ENCODE results near the gene ZBTB22. TPM values are rescaled to one million over a fixed set of nuclear protein-coding genes. Genes with fewer than 3 reads are reported as not detected.

Gene ZBTB22
- total RNA-seq, 1 donor from 2014 or later, result 5.7 TPM

DNA sequence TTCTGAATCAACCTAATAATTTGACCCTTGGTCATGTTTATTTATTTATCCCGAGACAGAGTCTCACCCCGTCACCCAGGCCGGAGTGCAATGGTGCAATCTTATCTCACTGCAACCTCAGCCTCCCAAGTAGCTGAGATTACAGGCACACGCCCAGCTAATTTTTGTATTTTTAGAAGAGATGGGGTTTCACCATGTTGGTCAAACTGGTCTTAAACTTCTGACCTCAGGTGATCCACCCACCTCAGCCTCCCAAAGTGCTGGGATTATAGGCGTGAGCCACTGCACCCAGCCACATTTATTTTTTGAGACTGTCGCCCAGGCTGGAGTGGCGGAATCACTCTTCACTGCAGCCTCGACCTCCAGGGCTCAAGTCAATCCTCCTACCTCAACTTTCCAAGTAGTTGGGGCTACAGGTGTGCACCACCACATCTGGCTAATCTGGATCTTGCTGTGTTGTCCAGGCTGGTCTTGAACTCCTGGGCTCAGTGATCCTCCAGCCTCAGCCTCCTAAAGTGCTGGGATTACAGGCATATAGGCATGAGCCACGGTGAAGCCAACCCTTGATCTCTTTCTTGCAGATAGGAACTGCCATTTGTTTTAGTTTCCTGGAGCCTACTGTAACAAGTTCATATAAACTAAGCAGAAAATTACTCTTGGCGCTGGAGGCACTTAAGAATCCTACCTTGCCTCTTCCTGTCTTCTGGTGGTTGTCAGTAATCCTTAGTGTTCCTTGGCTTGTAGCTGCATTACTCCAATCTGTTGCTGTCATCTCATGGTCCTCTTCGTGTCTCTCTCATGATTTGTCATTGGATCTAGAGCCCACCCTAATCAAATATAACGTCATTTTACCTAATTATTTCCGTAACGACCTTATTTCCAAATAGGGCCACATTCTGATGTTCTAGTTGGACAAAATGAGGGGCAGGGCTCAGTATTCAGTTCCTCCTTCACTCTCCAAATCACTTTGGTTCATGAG, 43.3 kb downstream of the ZBTB22 start:
- peaks cover 69% of the 10 kb centered on the region for H3F3A ChIP-seq (ENCODE audit: low read depth)
- Mint-ChIP-seq H3K9me3 (no peaks in the 10 kb centered on the region), H3K36me3 (peaks cover 28% of the 10 kb centered on the region), H3K27me3 (ENCODE audit: insufficient read depth, low read depth) (peaks cover 6% of the 10 kb centered on the region), H3K4me1 (peaks cover 55% of the 10 kb centered on the region), H3K4me3 (peak overlapping the region; percentile 100), H3K27ac (no peak overlapping the region)
- H3K9me3 ChIP-seq (ENCODE audit: low read depth), result no peaks in the 10 kb centered on the region
- H4K20me1 ChIP-seq (ENCODE audit: low read depth), result peaks cover 68% of the 10 kb centered on the region
- peaks cover 52% of the 10 kb centered on the region for H3K79me2 ChIP-seq (ENCODE audit: low read depth)
- peaks cover 42% of the 10 kb centered on the region for H3K4me1 ChIP-seq
- peak overlapping the region; percentile 98 for H3K4me2 ChIP-seq
- H3K27me3 ChIP-seq, result no peaks in the 10 kb centered on the region
- DNase-seq (ENCODE audit: low spot score), result no peak
- peak overlapping the region; percentile 83 for H3K4me3 ChIP-seq
- no peak overlapping the region for H3K27ac ChIP-seq
- H3K36me3 ChIP-seq, result peaks cover 8% of the 10 kb centered on the region
- peak overlapping the region; percentile 25 for H3K9ac ChIP-seq
- TF ChIP-seq EZH2phosphoT487 (IDR thresholded peaks at IDR 0.05) (no peak), EZH2 (IDR thresholded peaks at IDR 0.05) (no peak)
- TF ChIP-seq, protein P1, sequence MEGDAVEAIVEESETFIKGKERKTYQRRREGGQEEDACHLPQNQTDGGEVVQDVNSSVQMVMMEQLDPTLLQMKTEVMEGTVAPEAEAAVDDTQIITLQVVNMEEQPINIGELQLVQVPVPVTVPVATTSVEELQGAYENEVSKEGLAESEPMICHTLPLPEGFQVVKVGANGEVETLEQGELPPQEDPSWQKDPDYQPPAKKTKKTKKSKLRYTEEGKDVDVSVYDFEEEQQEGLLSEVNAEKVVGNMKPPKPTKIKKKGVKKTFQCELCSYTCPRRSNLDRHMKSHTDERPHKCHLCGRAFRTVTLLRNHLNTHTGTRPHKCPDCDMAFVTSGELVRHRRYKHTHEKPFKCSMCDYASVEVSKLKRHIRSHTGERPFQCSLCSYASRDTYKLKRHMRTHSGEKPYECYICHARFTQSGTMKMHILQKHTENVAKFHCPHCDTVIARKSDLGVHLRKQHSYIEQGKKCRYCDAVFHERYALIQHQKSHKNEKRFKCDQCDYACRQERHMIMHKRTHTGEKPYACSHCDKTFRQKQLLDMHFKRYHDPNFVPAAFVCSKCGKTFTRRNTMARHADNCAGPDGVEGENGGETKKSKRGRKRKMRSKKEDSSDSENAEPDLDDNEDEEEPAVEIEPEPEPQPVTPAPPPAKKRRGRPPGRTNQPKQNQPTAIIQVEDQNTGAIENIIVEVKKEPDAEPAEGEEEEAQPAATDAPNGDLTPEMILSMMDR (IDR thresholded peaks at IDR 0.05), result no peak
- no peak overlapping the region for H2AFZ ChIP-seq (replicated peaks)

DNA sequence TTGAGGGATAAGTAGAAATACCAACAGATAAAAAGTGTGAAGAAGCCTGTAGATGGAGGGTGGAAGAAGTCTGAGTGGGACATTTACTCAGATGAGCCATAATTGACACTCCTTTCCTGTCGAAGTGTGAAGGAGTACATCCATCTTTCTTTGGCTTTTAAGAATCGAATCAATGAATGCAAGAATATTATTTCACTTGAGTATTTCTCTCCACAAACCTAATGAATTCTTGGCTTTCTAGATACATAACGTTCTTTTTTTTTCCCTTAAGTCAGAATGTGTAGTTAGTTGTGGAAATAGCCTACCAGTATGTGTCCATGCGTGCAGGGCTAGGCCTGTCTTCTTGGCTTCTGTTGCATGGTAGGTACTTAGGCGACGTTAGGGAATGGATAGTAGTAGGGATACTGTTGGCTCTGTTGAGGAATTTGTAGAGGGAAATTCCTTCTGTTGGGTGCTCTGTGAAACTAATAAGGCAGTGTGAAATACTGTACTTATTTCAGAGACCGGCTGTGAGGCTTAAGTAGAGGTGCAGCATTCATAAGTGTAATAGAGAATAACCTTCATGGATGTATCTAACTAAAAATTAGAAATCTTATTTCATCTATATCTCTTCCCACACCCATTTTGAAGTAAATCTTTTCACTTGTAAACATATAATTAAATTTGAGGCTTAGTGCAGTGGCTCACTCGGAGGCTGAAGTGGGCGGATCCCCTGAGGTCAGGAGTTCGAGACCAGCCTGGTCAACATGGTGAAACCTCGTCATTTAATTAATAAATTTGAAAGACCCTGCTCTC, 44.2 kb downstream of the ZBTB22 start:
- no peak overlapping the region for H2AFZ ChIP-seq (replicated peaks)
- Mint-ChIP-seq H3K4me3 (peak overlapping the region; percentile 100), H3K27me3 (ENCODE audit: insufficient read depth, low read depth) (peaks cover 6% of the 10 kb centered on the region), H3K27ac (no peak overlapping the region), H3K36me3 (peaks cover 28% of the 10 kb centered on the region), H3K9me3 (no peaks in the 10 kb centered on the region), H3K4me1 (peaks cover 55% of the 10 kb centered on the region)
- no peak overlapping the region for H3K27ac ChIP-seq
- peak overlapping the region; percentile 83 for H3K4me3 ChIP-seq
- no peaks in the 10 kb centered on the region for H3K9me3 ChIP-seq (ENCODE audit: low read depth)
- no peak for DNase-seq (ENCODE audit: low spot score)
- peak overlapping the region; percentile 94 for H3K9ac ChIP-seq
- peak overlapping the region; percentile 98 for H3K4me2 ChIP-seq
- peaks cover 42% of the 10 kb centered on the region for H3K4me1 ChIP-seq
- TF ChIP-seq, protein P1 (IDR thresholded peaks at IDR 0.05), result no peak
- TF ChIP-seq EZH2 (IDR thresholded peaks at IDR 0.05), result no peak
- TF ChIP-seq EZH2phosphoT487 (IDR thresholded peaks at IDR 0.05), result no peak
- no peaks in the 10 kb centered on the region for H3K27me3 ChIP-seq
- peaks cover 8% of the 10 kb centered on the region for H3K36me3 ChIP-seq
- H3K79me2 ChIP-seq (ENCODE audit: low read depth), result peaks cover 52% of the 10 kb centered on the region
- H3F3A ChIP-seq (ENCODE audit: low read depth), result peaks cover 65% of the 10 kb centered on the region
- peaks cover 62% of the 10 kb centered on the region for H4K20me1 ChIP-seq (ENCODE audit: low read depth)

DNA sequence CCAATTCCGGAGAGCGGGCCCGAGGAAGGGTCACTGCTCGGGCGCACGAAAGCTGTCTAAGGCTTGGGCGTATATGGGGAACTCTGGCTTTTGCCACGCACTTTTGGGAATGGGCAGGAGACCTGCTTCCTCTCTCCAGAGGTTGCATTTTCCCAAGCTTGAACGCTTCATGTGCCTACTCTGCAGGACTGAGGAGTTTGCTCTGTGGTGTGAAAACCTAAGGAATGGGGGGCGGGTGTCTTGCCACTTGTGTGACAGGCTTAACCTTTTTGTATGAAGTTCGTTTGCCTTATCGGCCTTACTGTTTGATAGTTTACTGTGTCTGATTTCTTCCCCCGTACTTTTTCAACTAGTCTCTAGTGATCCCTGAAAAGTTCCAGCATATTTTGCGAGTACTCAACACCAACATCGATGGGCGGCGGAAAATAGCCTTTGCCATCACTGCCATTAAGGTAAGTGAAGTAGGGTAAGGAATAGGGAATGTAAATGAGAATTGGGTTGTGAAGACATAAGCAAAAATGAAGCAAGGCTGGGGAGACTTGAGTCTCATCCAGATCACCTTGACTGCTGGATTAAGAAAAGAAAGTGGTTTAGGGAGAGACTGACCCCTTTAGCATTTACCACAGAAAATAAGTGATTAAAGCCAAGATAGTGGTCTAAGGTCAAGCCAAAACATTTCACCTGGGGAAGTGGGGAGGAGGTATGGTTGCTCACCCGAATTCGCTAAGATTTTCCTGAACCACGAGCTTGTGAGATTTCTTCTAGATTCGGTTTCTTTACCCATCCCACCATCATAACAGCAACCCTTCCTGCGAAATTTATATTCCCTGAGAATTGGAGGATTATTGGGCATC, 45.0 kb downstream of the ZBTB22 start:
- TF ChIP-seq EZH2 (IDR thresholded peaks at IDR 0.05) (no peak), EZH2phosphoT487 (IDR thresholded peaks at IDR 0.05) (no peak)
- TF ChIP-seq, protein P1 (IDR thresholded peaks at IDR 0.05), result no peak
- peaks cover 52% of the 10 kb centered on the region for H3K4me1 Mint-ChIP-seq
- no peaks in the 10 kb centered on the region for H3K9me3 ChIP-seq (ENCODE audit: low read depth)
- no peaks in the 10 kb centered on the region for H3K9me3 Mint-ChIP-seq
- peak overlapping the region; percentile 100 for H3K4me3 Mint-ChIP-seq
- no peak for DNase-seq (ENCODE audit: low spot score)
- H3F3A ChIP-seq (ENCODE audit: low read depth), result peaks cover 56% of the 10 kb centered on the region
- H3K4me1 ChIP-seq, result peaks cover 42% of the 10 kb centered on the region
- peak overlapping the region; percentile 100 for H3K27ac Mint-ChIP-seq
- H4K20me1 ChIP-seq (ENCODE audit: low read depth), result peaks cover 53% of the 10 kb centered on the region
- H3K4me3 ChIP-seq, result peak overlapping the region; percentile 83
- H3K27ac ChIP-seq, result peak overlapping the region; percentile 74
- H3K9ac ChIP-seq, result peak overlapping the region; percentile 94
- H3K27me3 ChIP-seq, result no peaks in the 10 kb centered on the region
- H3K79me2 ChIP-seq (ENCODE audit: low read depth), result peaks cover 52% of the 10 kb centered on the region
- H3K36me3 ChIP-seq, result peaks cover 8% of the 10 kb centered on the region
- peak overlapping the region; percentile 98 for H3K4me2 ChIP-seq
- H3K27me3 Mint-ChIP-seq (ENCODE audit: insufficient read depth, low read depth), result peaks cover 6% of the 10 kb centered on the region
- peaks cover 35% of the 10 kb centered on the region for H3K36me3 Mint-ChIP-seq
- H2AFZ ChIP-seq (replicated peaks), result peak overlapping the region; percentile 7

All from neural progenitor cell (in vitro differentiated cells).